ENCODE data around the gene HCAR2. TPM values are rescaled to one million over a fixed set of nuclear protein-coding genes. Genes with fewer than 3 reads are reported as not detected.

Gene HCAR2
- 3.6 and 6.5 TPM in 2 replicates for total RNA-seq

GRCh38 chr12:122702890-122703611 is at the start of gene HCAR2:
Gene HCAR2, minus strand, starts transcription at chr12:122703357. Its CDS starts 74 bp downstream, at chr12:122703283.

DNA sequence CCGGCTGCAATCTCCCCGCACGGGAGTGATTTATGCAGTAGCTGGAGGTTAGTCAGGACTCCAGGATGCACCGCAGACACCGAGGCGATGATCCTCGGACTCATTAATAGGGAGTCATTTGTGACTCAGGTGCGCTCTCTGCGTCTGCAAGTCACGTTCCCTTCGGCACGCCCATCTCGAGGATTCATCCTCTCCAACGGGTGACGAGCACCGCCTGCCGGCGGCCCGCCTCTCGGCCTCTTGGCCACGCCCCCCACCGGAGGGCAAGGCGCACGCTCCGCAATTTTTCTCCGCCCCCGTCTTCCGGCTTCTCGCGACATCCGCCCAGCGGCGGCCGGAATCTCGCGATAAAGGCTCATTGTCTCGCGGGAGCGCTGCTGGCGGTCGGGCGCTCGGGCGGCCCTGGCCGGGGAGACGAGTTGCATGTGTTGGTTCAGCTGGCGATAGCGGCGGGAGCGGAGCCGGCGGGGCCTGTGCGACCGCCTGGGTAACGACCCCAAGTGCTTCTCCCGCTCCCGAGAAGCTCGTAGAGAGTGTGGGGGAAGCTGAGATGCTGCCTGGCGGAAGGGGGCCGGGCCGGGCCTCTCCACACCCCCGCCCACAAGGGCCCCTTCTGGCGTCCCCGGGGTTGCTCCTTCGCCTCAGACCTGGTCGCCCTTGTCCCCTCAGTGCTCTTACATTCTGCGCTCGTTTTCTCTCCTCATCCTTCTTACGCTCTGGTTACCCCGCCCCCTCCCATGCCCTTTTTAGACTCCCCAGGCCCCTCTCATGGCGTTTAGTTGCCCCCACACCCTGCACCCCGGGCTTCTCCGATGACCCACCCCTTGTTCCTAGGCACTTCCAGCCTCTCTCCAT is 49.5 kb upstream of the HCAR2 start, which contains the start of gene DENR:
TSS of gene DENR (plus strand) at position 361 of the 855 bp plus-strand sequence. CDS start 878 bp downstream, outside the sequence.

GRCh38 chr12:122730215-122731014 is 27.3 kb upstream of the HCAR2 start, which contains the start of gene HCAR1:
Gene HCAR1, minus strand, starts transcription at chr12:122730844. Its CDS starts 505 bp downstream, at chr12:122730339.

DNA sequence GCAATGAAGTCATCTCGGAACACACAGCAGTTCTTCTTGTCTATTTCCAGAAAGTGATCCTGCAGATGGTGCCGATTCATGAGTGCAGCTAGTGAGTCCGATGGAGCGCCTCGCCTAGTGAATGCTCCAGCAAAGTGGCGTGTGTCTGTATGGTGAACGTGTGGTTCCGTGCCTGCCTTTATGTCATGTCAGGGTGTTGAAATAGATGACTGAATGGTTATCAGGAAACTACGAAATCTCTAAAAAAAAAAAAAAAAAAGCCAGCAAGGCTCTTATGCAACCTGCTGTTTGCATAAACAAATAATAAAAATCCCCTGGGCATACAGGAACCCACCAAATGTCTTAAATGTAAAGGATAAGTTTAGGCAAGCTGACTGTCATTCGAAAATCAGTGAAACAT is 13.5 kb upstream of the HCAR2 start, which contains the start of gene HCAR3:
TSS of gene HCAR3 (minus strand) at position 154 of the 400 bp plus-strand sequence. CDS start at position 80, 74 bp downstream.

Other genes starting within 250 kb of the HCAR2 start
- 14.0 and 14.5 TPM in 2 replicates for gene ZCCHC8, start 202.4 kb downstream of the HCAR2 start, total RNA-seq
- gene RSRC2, start 176.4 kb downstream of the HCAR2 start, total RNA-seq: 20.2 and 25.5 TPM in 2 replicates
- gene KNTC1, start 176.1 kb downstream of the HCAR2 start, total RNA-seq: 7.5 and 10.1 TPM in 2 replicates
- gene HCAR3, start 13.5 kb upstream of the HCAR2 start, total RNA-seq: 1.1 and 8.9 TPM in 2 replicates
- 0.21 and 0.24 TPM in 2 replicates for gene HCAR1, start 27.5 kb upstream of the HCAR2 start, total RNA-seq
- 28.8 and 31.3 TPM in 2 replicates for gene DENR, start 49.5 kb upstream of the HCAR2 start, total RNA-seq
- 0.64 and 0.96 TPM in 2 replicates for gene CCDC62, start 71.2 kb upstream of the HCAR2 start, total RNA-seq
- 40.9 and 60.7 TPM in 2 replicates for gene HIP1R, start 132.1 kb upstream of the HCAR2 start, total RNA-seq
- gene VPS37B, start 192.8 kb upstream of the HCAR2 start, total RNA-seq: 19.3 and 25.6 TPM in 2 replicates